Kidney (tissue), 14 donors: Measurements from ENCODE around the gene MEGF11. TPM values are rescaled to one million over a fixed set of nuclear protein-coding genes. Genes with fewer than 3 reads are reported as not detected.

ENCODE experiments used
- DNase-seq, 5 donors: peaks; one replicate each; pipeline ENCODE4 v3.0.0-alpha.2; 2013 to 2020
- FAIRE-seq: peaks from 2 replicates; lab custom pipeline; 2012; peaks lifted over from hg19 to GRCh38; lab: Jason Lieb, UNC
- H3K27ac ChIP-seq, 2 donors: one replicate each; pipeline ENCODE4 v1.7.0; 2013; ENCODE audit warnings: low read depth in 2 of 2, low read length in 2 of 2, inconsistent platforms in 1 of 2
- H3K27me3 ChIP-seq: one replicate; pipeline ENCODE4 v1.7.1; 2013; ENCODE audit warnings: low read length, inconsistent platforms; ENCODE audit not compliant: control insufficient read depth, insufficient read depth
- H3K36me3 ChIP-seq, 3 donors: one replicate each; pipeline versions ENCODE4 v1.7.0 to v1.7.1; 2013; ENCODE audit warnings: low read length in 3 of 3, control low read depth in 1 of 3, inconsistent platforms in 1 of 3; ENCODE audit not compliant: insufficient read depth in 3 of 3, control insufficient read depth in 2 of 3
- H3K4me1 ChIP-seq, 3 donors: one replicate each; pipeline versions ENCODE4 v1.7.0 to v1.7.1; 2013; ENCODE audit warnings: low read length in 3 of 3, inconsistent platforms in 1 of 3, low read depth in 1 of 3; ENCODE audit not compliant: control insufficient read depth in 2 of 3, insufficient read depth in 2 of 3
- H3K4me3 ChIP-seq, 3 donors: one replicate each; pipeline versions ENCODE4 v1.7.0 to v1.8.1; 2013; ENCODE audit warnings: low read length in 3 of 3, control low read depth in 1 of 3, inconsistent platforms in 1 of 3
- H3K9ac ChIP-seq, 3 donors: one replicate each; pipeline versions ENCODE4 v1.7.0 to v1.7.1; 2013; ENCODE audit warnings: low read length in 3 of 3, control low read depth in 1 of 3, inconsistent platforms in 1 of 3
- H3K9me3 ChIP-seq, 3 donors: one replicate each; pipeline versions ENCODE4 v1.7.0 to v1.7.1; 2013; ENCODE audit warnings: low read length in 3 of 3, control low read depth in 1 of 3, inconsistent platforms in 1 of 3; ENCODE audit not compliant: control insufficient read depth in 2 of 3, insufficient read depth in 1 of 3
- intact Hi-C: fragments of 100-400 bp; cut with DNase I; formaldehyde crosslinking; loops from one replicate; pipeline ENCODE4 v1.11.1; 2022
- polyA plus RNA-seq: library from polyadenylated mRNA; stranded (reverse); fragments of 350-450 nt; fragmentation: Illumina TruSeq; extraction: RNeasy Lipid Tissue Mini Kit (QIAGEN cat#74804); gene quantifications from one replicate; pipeline ENCODE4 v1.2.3, GENCODE V29; 2014; ENCODE audit warnings: low read depth, low replicate concordance; ENCODE audit not compliant: insufficient read depth
- total RNA-seq: library from RNA; stranded (reverse); fragmentation: NEBNext Ultra II Directional; extraction: Animal tissue kit (Norgen Biotek cat#: 25700); gene quantifications from one replicate; pipeline ENCODE4 v1.2.1, GENCODE V29; 2021
- TF ChIP-seq, protein P1 (sequence below): IDR thresholded peaks from 3 replicates; pipeline ENCODE4 v1.5.1; 2012; ENCODE audit warnings: mild to moderate bottlenecking, moderate library complexity, borderline replicate concordance; ENCODE audit not compliant: insufficient read depth; ENCODE audit errors: extremely low read depth
- donor health status: control.
- donor health status: control.
- donor health status: control.
- donor health status: control.
- donor health status: control.
- donor health status: DM: yes; HTN: yes; CAD: no.
- donor health status: Normal renal cell carcinoma (clear cell type).

The MEGF11 gene
- total and polyA plus RNA-seq, 2 donors from 2014 or later: 10.4 to 41.8 TPM

DNA sequence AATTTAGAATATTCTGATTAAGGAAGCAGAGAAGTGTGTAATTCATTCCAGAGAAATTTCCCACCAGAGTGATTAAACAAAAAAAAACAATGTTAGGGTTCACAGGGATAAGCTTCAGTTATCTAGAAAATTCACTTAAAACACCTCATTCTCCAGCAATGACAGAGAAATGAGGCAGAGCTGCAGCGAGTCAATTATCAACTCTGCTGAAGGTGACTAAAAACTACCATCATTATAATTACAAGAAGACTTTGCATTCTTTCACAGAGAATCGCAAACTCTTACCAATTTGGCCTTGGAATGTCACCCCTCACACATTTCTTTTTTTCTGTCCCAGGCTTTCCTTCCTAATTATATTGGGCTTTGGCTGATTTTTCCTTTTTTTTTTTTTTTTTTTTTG is 267.1 kb downstream of the MEGF11 start:
- intact Hi-C loops: no loop called here
- no peaks in the 10 kb centered on the region for H3K36me3 ChIP-seq
- TF ChIP-seq, protein P1, sequence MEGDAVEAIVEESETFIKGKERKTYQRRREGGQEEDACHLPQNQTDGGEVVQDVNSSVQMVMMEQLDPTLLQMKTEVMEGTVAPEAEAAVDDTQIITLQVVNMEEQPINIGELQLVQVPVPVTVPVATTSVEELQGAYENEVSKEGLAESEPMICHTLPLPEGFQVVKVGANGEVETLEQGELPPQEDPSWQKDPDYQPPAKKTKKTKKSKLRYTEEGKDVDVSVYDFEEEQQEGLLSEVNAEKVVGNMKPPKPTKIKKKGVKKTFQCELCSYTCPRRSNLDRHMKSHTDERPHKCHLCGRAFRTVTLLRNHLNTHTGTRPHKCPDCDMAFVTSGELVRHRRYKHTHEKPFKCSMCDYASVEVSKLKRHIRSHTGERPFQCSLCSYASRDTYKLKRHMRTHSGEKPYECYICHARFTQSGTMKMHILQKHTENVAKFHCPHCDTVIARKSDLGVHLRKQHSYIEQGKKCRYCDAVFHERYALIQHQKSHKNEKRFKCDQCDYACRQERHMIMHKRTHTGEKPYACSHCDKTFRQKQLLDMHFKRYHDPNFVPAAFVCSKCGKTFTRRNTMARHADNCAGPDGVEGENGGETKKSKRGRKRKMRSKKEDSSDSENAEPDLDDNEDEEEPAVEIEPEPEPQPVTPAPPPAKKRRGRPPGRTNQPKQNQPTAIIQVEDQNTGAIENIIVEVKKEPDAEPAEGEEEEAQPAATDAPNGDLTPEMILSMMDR: no peak
- peaks cover 0 to 3% (median 0%) of the 10 kb centered on the region in 3 donors for H3K4me1 ChIP-seq
- H3K9ac ChIP-seq: no peak overlapping the region
- no peak overlapping the region for H3K27ac ChIP-seq
- no peak overlapping the region for H3K4me3 ChIP-seq
- peaks cover 5% of the 10 kb centered on the region for H3K27me3 ChIP-seq
- no peaks in the 10 kb centered on the region for H3K9me3 ChIP-seq
- FAIRE-seq (no peak), DNase-seq (peak in 1 of 5 donors; percentile 29)

DNA sequence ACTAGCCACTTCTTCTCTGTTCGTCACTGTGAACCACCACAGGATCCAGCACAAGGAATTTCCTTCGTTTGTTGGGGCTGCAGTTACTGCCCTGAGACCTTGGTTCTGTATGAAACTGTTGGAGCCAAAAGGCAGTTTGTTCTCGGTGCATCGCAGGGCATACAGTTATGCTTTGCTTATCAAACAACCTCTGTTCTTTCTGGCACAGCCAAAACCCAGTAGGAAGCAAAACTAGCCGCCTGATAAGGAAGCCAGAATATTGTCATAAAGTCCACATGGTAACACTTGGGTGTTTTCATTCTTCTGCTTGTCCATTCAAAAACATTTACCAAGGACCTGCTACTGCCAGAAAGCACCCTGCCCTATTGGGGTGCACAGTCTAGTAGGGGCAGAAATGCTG is 268.2 kb downstream of the MEGF11 start:
- intact Hi-C loops: no loop called here
- peaks cover 0 to 3% (median 0%) of the 10 kb centered on the region in 3 donors for H3K4me1 ChIP-seq
- H3K36me3 ChIP-seq: no peaks in the 10 kb centered on the region
- no peaks in the 10 kb centered on the region for H3K9me3 ChIP-seq
- H3K9ac ChIP-seq: no peak overlapping the region
- FAIRE-seq: no peak
- H3K4me3 ChIP-seq: no peak overlapping the region
- H3K27me3 ChIP-seq: peaks cover 5% of the 10 kb centered on the region
- no peak for DNase-seq
- no peak overlapping the region for H3K27ac ChIP-seq
- TF ChIP-seq, protein P1: no peak

DNA sequence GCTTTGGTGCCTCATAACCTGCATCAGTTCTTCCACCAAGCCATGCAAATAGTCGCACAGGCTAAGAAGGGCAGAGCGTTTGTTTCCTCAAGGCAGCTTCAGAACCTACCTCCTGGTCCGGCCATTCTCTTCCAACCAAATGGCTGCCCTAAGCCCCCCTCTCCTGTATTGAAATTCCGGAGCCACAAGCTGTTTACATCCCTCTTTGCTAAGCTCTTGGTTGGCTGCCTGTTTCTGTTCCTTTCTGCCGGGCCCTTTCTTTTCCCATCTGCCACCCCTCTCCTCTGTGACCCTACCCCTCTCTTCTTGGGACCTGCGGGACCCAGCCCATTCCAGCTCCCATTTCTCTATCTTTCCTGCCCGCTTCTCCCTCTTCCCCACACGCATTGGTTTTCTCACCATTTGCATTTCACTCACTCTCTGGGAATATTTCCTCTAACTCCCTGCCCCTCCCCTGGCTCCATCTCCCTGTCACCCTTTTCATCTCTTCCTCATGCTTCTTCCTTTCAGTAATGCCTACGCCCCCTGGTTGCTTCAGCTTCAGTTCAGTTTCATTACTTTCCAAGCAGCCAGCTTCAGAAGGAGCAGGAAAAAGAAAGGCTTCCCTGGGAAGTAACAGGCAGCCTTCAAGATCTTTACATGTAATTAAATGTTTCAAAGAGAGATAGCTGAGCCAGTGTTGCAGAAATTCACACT is 270.8 kb downstream of the MEGF11 start:
- Histone ChIP-seq H3K4me1 (peaks cover 0 to 3% (median 0%) of the 10 kb centered on the region in 3 donors), H3K9me3 (no peaks in the 10 kb centered on the region), H3K4me3 (no peak overlapping the region), H3K27ac (no peak overlapping the region), H3K27me3 (peaks cover 5% of the 10 kb centered on the region), H3K9ac (no peak overlapping the region), H3K36me3 (no peaks in the 10 kb centered on the region)
- TF ChIP-seq, protein P1: no peak
- DNase-seq: no peak
- intact Hi-C loops: no loop called here
- no peak for FAIRE-seq
